Activated effector memory CD4-positive, alpha-beta T cell treated with anti-CD3 and anti-CD28 coated beads, Interleukin-2, amount 50 U/mL, for 16 hours (primary cell): ENCODE data around the gene MAFF.
A peak's percentile ranks its signal among the peaks of the same experiment; 100 is the strongest.

Experiments used
- DNase-seq: peaks from one replicate; pipeline ENCODE4 v3.0.0-alpha.2; 2020

The MAFF gene

GRCh38 chr22:38177926-38178604, 23.7 kb upstream of the MAFF start:
- DNase-seq = no peak

DNA sequence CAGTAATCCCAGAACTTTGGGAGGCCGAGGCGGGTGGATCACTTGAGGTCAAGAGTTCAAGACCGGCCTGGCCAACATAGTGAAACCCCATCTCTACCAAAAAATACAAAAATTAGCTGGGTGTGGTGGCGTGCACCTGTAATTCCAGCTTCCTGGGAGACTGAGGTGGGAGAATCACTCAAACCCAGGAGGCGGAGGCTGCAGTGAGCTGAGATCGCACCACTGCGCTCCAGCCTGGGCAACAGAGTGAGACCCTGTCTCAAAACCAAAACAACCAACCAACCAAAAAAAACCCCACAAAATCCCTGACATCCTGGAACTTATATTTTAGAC, 23.2 kb upstream of the MAFF start:
- DNase-seq = peak; percentile 34

DNA sequence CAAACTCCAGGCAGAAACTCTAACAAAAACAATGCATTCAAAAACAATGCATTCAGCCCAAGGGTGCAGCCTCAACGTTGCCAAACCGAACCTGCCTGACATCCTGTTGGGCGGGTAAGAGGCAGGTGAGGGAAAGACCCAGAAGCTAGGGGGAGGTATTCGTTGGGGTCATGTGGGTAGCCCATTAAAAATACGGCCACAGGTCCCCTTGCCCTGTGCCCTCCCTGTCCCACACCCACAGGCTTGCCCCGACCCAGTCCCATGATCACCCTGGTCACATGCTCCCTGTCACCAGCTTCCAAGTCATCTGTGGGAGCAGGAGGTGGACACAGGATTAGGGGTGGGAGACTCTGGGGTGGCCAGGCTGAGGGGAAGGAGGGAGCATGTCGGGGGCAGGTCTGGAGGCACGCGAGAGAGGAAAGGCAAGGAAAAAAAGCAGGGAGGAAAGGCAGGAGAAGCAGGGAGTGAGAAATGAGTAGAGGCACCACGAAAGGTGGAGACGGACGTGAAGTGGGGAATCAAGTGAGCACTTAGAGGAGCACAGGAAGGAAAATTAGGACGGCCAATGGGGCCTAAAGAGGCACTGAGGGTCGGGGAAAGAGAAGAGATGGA, 20.8 kb upstream of the MAFF start:
- peak; percentile 77 for DNase-seq

- DNase-seq = peak; percentile 99
These were observed 20.2 kb upstream of the MAFF start, which contains the start of gene PLA2G6 for GRCh38 chr22:38181453-38182200. Gene PLA2G6 (minus strand): TSS chr22:38181830. CDS start chr22:38169426, 12,404 bp downstream.

DNA sequence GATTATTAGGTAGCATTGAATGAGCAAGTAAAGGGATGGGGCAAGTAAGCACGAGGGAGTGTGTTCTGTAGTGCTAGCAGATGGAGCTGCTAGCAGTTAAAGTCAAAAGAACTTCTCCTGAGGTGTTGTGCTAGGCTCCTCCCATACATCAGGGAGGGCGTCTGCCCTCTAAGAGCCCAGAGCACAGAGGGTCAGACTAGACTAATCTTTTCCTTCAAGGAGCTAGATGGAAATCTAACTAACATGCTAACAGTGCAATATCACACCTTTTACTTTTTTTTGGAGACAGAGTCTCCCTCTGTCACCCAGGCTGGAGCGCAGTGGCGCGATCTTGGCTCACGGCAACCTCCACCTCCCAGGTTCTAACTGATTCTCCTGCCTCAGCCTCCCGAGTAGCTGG, 17.0 kb upstream of the MAFF start:
- DNase-seq = no peak

DNA sequence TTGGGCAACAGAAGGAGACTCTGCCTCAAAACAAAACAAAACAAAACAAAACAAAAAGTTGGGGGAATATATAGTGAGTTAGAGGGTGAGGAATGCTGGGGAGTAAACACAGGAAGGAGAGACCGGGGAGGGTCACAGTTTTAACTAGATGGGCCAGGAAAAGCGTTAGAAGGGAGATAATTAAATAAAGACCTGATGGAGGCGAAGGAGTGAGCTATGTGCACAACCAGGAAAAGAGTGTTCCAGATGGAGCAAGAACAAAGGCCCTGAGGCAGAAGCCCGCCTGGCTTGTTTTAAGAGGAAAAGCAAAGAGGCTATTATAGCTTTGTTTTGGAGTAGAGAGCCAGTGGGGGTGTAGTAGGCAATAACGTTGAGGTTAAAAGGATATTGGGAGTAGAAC, 15.4 kb upstream of the MAFF start:
- no peak for DNase-seq

- DNase-seq = no peak
These were observed 14.2 kb upstream of the MAFF start for GRCh38 chr22:38187413-38188212.

DNA sequence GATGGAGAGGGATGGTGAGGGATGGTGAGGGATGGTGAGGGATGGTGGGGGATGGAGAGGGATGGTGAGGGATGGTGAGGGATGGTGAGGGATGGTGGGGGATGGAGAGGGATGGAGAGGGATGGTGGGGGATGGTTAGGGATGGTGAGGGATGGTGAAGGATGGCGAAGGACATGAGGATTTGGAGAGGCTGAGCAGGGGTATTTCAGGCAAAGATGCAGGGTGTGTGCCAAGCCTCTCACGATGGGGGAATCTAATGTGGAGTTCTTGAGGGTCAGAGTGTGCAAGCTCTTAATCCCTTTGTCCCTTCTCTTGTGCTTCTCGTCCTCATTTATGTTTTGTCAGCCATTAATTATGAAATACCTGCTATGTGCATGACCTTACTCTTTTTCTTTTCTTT, 12.7 kb upstream of the MAFF start:
- no peak for DNase-seq

- DNase-seq = no peak
These were observed 11.2 kb upstream of the MAFF start for GRCh38 chr22:38190581-38190980.

- no peak for DNase-seq
These were observed 10.7 kb upstream of the MAFF start for GRCh38 chr22:38191055-38191454.

DNA sequence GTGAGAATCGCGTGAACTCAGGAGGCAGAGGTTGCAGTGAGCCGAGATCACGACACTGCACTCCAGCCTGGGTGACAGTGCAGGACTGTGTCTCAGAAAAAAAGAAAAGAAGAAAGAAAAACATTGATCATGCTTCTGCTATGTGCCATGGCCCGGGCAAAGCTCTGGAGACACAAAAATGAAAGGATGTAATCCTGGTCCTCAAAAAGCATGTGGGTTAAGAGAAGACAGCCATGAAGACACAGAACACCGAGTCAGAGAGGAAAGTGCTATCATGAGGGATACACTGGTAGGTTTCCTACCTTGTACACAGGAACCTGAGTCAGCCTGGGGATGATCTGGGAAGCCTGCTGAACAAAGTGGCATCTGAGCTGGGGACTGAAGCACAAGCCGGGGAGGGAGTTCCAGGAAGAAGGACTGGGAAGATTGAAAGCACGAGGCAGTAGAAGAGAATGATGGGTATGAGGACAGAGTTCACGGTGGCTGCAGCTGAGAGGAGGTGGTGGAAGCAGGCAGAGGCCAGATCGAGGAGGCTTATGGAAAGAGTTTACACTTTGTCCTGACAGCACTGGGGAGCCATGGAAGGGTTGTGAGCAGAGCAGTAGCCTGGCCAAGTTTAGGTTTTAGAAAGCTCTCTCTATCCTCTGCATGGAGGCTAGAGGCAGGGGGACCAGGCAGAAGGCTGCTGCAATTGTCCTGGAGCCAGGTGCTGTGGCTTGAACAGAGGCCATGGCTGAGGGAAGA, 9.9 kb upstream of the MAFF start:
- no peak for DNase-seq

DNA sequence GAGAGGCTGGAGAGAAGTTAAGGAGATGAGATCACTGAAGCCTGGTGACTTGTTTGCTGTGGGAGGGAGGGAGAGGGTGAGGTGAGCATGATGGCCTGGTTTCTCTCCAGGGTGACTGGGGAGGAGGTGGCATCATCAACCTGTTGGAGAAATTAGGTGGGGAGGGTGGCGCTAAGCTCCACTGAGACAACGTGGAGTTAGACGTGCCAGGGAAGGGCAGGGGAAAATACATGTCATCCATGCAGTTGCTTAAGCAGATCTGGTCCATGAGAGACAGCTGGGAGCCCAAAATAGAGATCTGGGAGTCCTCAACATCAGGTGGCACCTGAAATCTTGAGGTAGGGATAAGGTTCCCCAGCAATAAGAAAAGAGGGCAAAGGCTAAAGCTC, 9.3 kb upstream of the MAFF start:
- DNase-seq = no peak

DNA sequence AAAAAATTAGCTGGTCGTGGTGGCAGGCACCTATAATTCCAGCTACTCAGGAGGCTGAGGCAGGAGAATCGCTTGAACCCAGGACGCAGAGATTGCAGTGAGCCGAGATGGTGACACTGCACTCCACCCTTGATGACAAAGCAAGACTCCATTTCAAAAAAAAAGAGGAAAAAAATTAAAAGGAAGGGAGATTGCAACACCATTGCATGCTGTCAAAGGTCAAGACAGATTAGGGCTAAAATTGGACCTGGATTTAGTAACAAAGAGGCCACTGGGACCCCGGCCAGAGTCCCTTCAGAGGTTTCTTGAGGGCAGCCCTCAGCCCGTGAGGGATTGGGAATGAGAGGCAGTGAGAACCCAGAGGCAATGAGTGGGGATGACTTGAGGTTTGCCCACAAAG, 8.2 kb upstream of the MAFF start:
- DNase-seq = no peak

DNA sequence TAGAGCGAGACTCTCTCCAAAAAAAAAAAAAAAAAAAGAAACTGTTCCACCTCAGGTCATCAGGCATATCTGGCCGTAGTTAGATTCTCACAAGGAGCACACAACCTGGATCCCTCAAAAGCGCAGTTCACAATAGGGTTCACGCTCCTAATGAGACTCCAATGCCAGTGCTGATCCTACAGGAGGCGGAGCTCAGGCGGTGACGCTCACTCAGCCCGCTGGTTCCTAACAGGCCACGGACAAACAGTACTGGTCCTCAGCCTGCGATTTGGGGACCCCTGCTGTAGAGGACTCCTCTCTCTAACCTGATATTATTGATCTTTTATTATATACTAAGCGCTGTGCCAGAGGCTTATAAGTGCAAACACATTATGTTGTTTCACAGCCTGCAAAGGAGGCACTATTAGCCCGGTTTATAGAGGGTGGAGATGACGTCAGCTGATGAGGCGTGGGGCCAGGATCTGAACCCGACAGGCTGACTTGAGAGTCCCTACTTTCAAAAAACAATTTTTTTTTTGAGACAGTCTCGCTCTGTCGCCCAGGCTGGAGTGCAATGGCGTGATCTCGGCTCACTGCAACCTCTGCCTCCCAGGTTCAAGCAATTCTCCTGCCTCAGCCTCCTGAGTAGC, 4.9 kb upstream of the MAFF start:
- DNase-seq = no peak

DNA sequence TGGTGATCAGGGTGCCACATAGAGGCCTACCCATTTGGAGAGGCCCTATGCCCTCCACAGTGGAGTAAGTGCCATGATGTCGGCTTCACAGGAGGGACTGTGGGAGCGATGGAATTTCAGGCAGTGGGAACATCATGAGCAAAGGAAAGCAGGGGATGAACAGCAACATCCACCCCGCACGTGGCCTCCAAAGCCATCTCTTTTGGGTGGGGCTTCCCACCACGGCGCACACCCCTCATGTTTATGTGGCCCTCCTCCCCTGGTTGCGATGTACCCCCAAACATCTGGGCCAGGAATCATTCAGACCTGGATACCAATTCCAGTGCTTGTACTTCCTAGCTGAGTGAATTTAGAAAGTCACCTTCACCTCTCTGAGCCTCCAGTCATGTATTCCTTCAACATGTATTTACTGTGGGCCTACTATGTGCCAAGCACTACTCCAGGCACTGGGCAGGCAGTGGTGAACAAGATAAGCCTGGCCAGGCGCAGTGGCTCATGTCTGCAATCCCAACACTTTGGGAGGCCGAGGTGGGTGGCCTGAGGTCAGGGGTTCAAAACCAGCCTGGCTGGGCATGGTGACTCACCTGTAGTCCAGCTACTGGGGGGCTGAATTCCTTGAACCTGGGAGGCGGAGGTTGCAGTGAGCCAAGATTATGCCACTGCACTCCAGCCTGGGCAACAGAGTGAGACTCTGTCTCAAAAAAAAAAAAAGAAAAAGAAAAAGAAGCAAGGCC, 1.8 kb upstream of the MAFF start:
- DNase-seq = no peak

DNA sequence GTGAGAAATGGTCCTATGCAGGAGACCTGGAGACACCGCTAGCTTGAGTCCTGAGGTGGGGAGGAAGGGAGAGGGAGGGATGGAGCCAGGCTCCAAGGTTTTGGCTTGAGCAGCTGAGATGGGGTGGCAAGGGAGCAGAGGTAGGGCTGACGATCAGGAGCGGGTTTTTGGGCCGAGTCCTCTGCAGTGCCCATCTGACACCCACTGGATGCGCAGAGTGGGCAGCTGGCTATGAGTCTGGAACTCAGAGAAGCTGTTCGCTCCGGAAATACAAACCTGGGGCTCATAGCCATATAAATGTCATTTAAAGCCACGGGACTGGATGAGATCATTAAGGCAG, 453 bp upstream of the MAFF start:
- DNase-seq = no peak

GRCh38 chr22:38202437-38203089, 769 bp downstream of the MAFF start:
- DNase-seq = peak; percentile 85

GRCh38 chr22:38203090-38203810, 1.5 kb downstream of the MAFF start:
- DNase-seq = peak; percentile 80

GRCh38 chr22:38203855-38204514, 2.2 kb downstream of the MAFF start:
- DNase-seq = no peak

- DNase-seq = no peak
These were observed 3.0 kb downstream of the MAFF start for GRCh38 chr22:38204784-38205183.
